Skeletal muscle tissue (tissue), 4 donors: Measurements from ENCODE around the gene RBM3. TPM values are rescaled to one million over a fixed set of nuclear protein-coding genes. Genes with fewer than 3 reads are reported as not detected.
"Not testable (repeated sequence)": the region's sequence is repeated elsewhere in the genome, so short reads cannot be mapped to it uniquely, and the experiment has no call there.

ENCODE experiments used
- H3K27ac ChIP-seq: one replicate; pipeline ENCODE4 v1.7.0; 2013; ENCODE audit warnings: mild to moderate bottlenecking, low read depth, low read length, inconsistent platforms
- H3K27me3 ChIP-seq, 3 donors: one replicate each; pipeline ENCODE4 v1.7.0; 2013; ENCODE audit warnings: low read length in 3 of 3; ENCODE audit not compliant: control insufficient read depth in 3 of 3, insufficient read depth in 3 of 3
- H3K36me3 ChIP-seq, 3 donors: one replicate each; pipeline ENCODE4 v1.7.0; 2013; ENCODE audit warnings: low read length in 3 of 3; ENCODE audit not compliant: control insufficient read depth in 3 of 3, insufficient read depth in 3 of 3
- H3K4me1 ChIP-seq, 3 donors: one replicate each; pipeline ENCODE4 v1.7.0; 2013; ENCODE audit warnings: low read length in 3 of 3, mild to moderate bottlenecking in 3 of 3; ENCODE audit not compliant: control insufficient read depth in 3 of 3, insufficient read depth in 3 of 3
- H3K4me3 ChIP-seq, 3 donors: one replicate each; pipeline ENCODE4 v1.7.0; 2013; ENCODE audit warnings: low read length in 3 of 3
- H3K9ac ChIP-seq, 3 donors: one replicate each; pipeline ENCODE4 v1.7.0; 2013; ENCODE audit warnings: low read length in 3 of 3, mild to moderate bottlenecking in 3 of 3, moderate library complexity in 2 of 3, low read depth in 1 of 3
- H3K9me3 ChIP-seq, 3 donors: one replicate each; pipeline ENCODE4 v1.7.0; 2013; ENCODE audit warnings: low read length in 3 of 3; ENCODE audit not compliant: control insufficient read depth in 3 of 3
- total RNA-seq: library from RNA; depleted of rRNA; stranded (reverse); fragments of >200 nt; gene quantifications from one replicate; pipeline ENCODE4 v1.2.3, GENCODE V29; 2014
- donor health status: Osteomylitis.

The RBM3 gene
- total RNA-seq, 1 donor from 2014 or later: 196 TPM

DNA sequence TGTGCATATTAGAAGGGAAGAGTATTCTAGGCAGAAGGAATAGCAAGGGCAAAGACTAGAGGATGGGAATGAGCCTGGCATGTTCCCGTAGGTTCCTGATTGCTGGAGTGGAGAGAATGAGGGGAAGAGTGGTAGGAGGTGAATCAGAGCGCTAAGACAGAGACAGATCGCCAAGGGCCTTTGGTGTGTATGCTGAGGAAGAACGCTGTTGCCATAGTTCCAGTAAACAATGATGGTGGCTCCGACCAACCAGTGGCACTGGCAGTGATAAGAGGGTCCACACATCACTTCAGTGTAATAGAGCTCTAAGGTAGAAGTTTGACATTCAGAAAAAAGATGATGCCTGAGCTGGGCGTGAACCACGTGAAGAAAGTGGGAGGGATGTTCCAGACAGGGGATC lies 33.8 kb upstream of the RBM3 start:
- Histone ChIP-seq H3K27me3 (no peaks in the 10 kb centered on the region), H3K9me3 (no peaks in the 10 kb centered on the region), H3K4me3 (peak overlapping the region; percentile 75 to 84 (median 79)), H3K27ac (peak overlapping the region; percentile 88), H3K36me3 (peaks cover 3 to 6% (median 6%) of the 10 kb centered on the region in 3 donors), H3K4me1 (peaks cover 0 to 6% (median 2%) of the 10 kb centered on the region in 3 donors), H3K9ac (peak overlapping the region in 1 of 3 donors; percentile 30)

- Histone ChIP-seq H3K27me3 (no peaks in the 10 kb centered on the region), H3K4me1 (peaks cover 0 to 6% (median 2%) of the 10 kb centered on the region in 3 donors), H3K9ac (no peak overlapping the region), H3K9me3 (no peaks in the 10 kb centered on the region), H3K4me3 (no peak overlapping the region), H3K36me3 (peaks cover 3 to 6% (median 6%) of the 10 kb centered on the region in 3 donors), H3K27ac (no peak overlapping the region)
Measured at GRCh38 chrX:48541140-48541814, 33.0 kb upstream of the RBM3 start.

GRCh38 chrX:48548871-48549270 lies 25.4 kb upstream of the RBM3 start:
- no peak overlapping the region for H3K27ac ChIP-seq
- no peaks in the 10 kb centered on the region for H3K27me3 ChIP-seq
- H3K4me3 ChIP-seq: no peak overlapping the region
- peak overlapping the region in 1 of 3 donors; percentile 51 for H3K9ac ChIP-seq
- peaks cover 0 to 7% (median 6%) of the 10 kb centered on the region in 3 donors for H3K36me3 ChIP-seq
- H3K9me3 ChIP-seq: no peaks in the 10 kb centered on the region
- H3K4me1 ChIP-seq: no peaks in the 10 kb centered on the region

GRCh38 chrX:48555731-48556325 lies 18.5 kb upstream of the RBM3 start:
- H3K27ac ChIP-seq, H3K9me3 ChIP-seq, H3K9ac ChIP-seq, H3K27me3 ChIP-seq, H3K4me3 ChIP-seq, H3K4me1 ChIP-seq: not testable (repeated sequence)
- H3K36me3 ChIP-seq: peaks cover 6 to 14% (median 13%) of the 10 kb centered on the region in 3 donors

- peaks cover 6 to 22% (median 17%) of the 10 kb centered on the region in 3 donors for H3K36me3 ChIP-seq
- no peaks in the 10 kb centered on the region for H3K9me3 ChIP-seq
- H3K4me3 ChIP-seq: no peak overlapping the region
- no peaks in the 10 kb centered on the region for H3K4me1 ChIP-seq
- no peak overlapping the region for H3K9ac ChIP-seq
- no peaks in the 10 kb centered on the region for H3K27me3 ChIP-seq
- no peak overlapping the region for H3K27ac ChIP-seq
Measured at GRCh38 chrX:48558271-48558670, 16.0 kb upstream of the RBM3 start.

GRCh38 chrX:48559636-48560035 lies 14.6 kb upstream of the RBM3 start:
- no peaks in the 10 kb centered on the region for H3K4me1 ChIP-seq
- H3K4me3 ChIP-seq: no peak overlapping the region
- H3K27ac ChIP-seq: no peak overlapping the region
- no peaks in the 10 kb centered on the region for H3K27me3 ChIP-seq
- H3K9ac ChIP-seq: no peak overlapping the region
- peaks cover 6 to 22% (median 19%) of the 10 kb centered on the region in 3 donors for H3K36me3 ChIP-seq
- no peaks in the 10 kb centered on the region for H3K9me3 ChIP-seq

- Histone ChIP-seq H3K4me3 (no peak overlapping the region), H3K36me3 (peaks cover 4 to 22% (median 19%) of the 10 kb centered on the region in 3 donors)
Measured at GRCh38 chrX:48560056-48560455, 14.2 kb upstream of the RBM3 start.

DNA sequence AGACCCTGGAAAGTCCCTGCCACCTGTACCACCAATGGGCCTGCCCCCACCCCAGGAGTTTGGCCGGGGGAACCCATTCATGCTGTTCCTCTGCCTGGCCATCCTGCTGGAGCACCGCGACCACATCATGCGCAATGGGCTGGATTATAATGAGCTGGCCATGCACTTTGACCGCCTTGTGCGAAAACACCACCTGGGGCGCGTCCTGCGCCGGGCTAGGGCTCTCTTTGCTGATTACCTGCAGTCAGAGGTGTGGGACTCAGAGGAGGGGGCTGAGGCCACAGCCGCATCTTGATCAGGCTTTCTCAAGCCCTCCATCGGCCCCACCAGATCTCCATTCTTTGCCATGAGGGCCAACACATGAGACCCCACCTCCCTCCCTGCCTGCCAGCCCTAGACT lies 13.6 kb upstream of the RBM3 start:
- H3K4me3 ChIP-seq: no peak overlapping the region
- no peaks in the 10 kb centered on the region for H3K4me1 ChIP-seq

More at GRCh38 chrX:48560056-48560455, 14.2 kb upstream of the RBM3 start:
- Histone ChIP-seq H3K27me3 (no peaks in the 10 kb centered on the region), H3K4me1 (no peaks in the 10 kb centered on the region), H3K27ac (no peak overlapping the region), H3K9ac (no peak overlapping the region), H3K9me3 (no peaks in the 10 kb centered on the region)

DNA sequence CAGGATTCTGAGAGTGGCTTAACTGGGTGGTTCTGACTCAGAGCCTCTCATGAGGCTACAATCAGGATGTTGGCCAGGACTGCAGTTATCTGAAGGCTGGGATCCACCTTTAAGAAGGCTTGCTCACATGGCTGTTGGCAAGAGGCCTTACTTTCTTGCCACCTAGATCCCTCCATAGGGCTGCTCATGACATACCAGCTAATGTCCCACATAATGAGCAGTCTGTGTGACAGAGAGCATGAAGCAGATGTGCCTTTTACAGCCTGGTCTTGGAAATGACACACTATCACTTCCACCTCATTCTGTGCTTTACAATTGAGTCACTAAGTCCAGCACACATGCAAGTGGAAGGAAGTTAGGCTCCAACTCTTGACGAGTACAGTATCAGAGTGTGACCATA lies 4.3 kb upstream of the RBM3 start:
- H3K36me3 ChIP-seq: no peaks in the 10 kb centered on the region
- no peaks in the 10 kb centered on the region for H3K9me3 ChIP-seq
- no peak overlapping the region for H3K27ac ChIP-seq
- no peak overlapping the region for H3K9ac ChIP-seq
- no peak overlapping the region for H3K4me3 ChIP-seq
- no peaks in the 10 kb centered on the region for H3K27me3 ChIP-seq
- peaks cover 0 to 2% (median under 1%) of the 10 kb centered on the region in 3 donors for H3K4me1 ChIP-seq

More for the DNA sequence above, 13.6 kb upstream of the RBM3 start:
- no peaks in the 10 kb centered on the region for H3K9me3 ChIP-seq
- peaks cover 4 to 22% (median 19%) of the 10 kb centered on the region in 3 donors for H3K36me3 ChIP-seq
- no peak overlapping the region for H3K9ac ChIP-seq
- H3K27ac ChIP-seq: no peak overlapping the region
- no peaks in the 10 kb centered on the region for H3K27me3 ChIP-seq

DNA sequence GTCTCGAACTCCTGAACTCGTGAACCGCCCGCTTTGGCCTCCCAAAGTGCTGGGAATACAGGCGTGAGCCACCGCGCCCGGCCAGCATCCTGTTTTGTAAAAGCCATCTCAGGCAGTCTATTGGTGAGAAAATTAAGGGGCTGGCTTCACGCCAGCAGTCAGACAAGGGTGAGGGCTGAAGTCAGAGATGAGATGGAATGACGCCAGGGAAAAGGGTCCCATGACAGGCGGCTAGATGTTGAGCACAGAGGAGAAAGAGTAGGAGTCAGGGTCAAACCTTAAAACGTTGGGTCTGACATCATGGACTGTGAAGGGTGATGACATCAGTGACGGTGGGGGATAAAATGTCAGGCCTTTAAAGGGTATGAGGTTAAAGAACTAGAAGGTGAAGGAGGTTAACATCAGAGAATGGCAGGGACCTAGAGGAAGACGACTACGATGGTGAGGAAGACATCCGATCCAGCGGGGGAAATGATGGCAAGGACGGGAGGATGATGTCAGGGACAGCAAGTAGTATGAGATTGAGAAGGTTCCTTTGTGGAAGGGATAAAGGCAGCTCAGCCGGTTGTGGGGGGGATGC lies 504 bp upstream of the RBM3 start:
- no peaks in the 10 kb centered on the region for H3K9me3 ChIP-seq
- H3K4me1 ChIP-seq: peaks cover 11 to 18% (median 16%) of the 10 kb centered on the region in 3 donors
- H3K9ac ChIP-seq: peak overlapping the region; percentile 48 to 95 (median 90)
- no peaks in the 10 kb centered on the region for H3K27me3 ChIP-seq
- peak overlapping the region; percentile 99 for H3K27ac ChIP-seq
- H3K36me3 ChIP-seq: peaks cover 19 to 26% (median 21%) of the 10 kb centered on the region in 3 donors
- H3K4me3 ChIP-seq: peak overlapping the region; percentile 71 to 90 (median 84)
